ENCODE results near the gene ACTN2.

The ACTN2 gene

GRCh38 chr1:236800623-236801022 lies 114.3 kb downstream of the ACTN2 start:
- no peak overlapping the region for H3K4me3 ChIP-seq (ENCODE audit: low read depth, low read length)
- peaks cover 11 to 20% of the 10 kb centered on the region in 2 experiments for H3K36me3 ChIP-seq (ENCODE audit: control insufficient read depth in 2 of 2, insufficient read depth in 1 of 2, low read length in 2 of 2)
- 0 out of 2 replicates have a peak, but pooled peaks have one; percentile 6 for TF ChIP-seq ZNF558 (tag by site-specific recombination; IDR thresholded peaks at IDR 0.05)
- TF ChIP-seq ZNF677 (tag by site-specific recombination; IDR thresholded peaks at IDR 0.05), result no peak
- CTCF ChIA-PET, result interaction anchor here (0.6 to 1.6 kb wide), 3 partner anchors 41 to 570 kb away, joined by 3 to 4 read pairs (median 4); no protein-coding TSS in a partner anchor
- H3K4me1 ChIP-seq (ENCODE audit: control insufficient read depth, insufficient read depth, low read length), result peaks cover 6% of the 10 kb centered on the region; the same call in 1 of the 2 replicates
- POLR2A ChIA-PET, result interaction anchor here (0.9 to 1.1 kb wide), 3 partner anchors 14 to 241 kb away, joined by 3 to 4 read pairs (median 3); partner anchors contain the start of genes HEATR1 and RYR2
- no peak overlapping the region for H3K27ac ChIP-seq (ENCODE audit: extremely low read depth, low read depth, low read length)
- H3K9me3 ChIP-seq (ENCODE audit: control insufficient read depth, insufficient read depth, low read depth, low read length), result no peaks in the 10 kb centered on the region

- POLR2A ChIA-PET, result no interaction called here
- no peak overlapping the region for H3K4me3 ChIP-seq (ENCODE audit: low read depth, low read length)
- peaks cover 21 to 30% of the 10 kb centered on the region in 2 experiments for H3K36me3 ChIP-seq (ENCODE audit: control insufficient read depth in 2 of 2, insufficient read depth in 1 of 2, low read length in 2 of 2)
- no peak overlapping the region for H3K27ac ChIP-seq (ENCODE audit: extremely low read depth, low read depth, low read length)
- H3K4me1 ChIP-seq (ENCODE audit: control insufficient read depth, insufficient read depth, low read length), result peaks cover under 1% of the 10 kb centered on the region; the same call in 1 of the 2 replicates
- TF ChIP-seq ZNF768 (tag by site-specific recombination; IDR thresholded peaks at IDR 0.05) (no peak), ZNF548 (tag by site-specific recombination; IDR thresholded peaks at IDR 0.05) (no peak), ZNF654 (tag by site-specific recombination; IDR thresholded peaks at IDR 0.05; ENCODE audit: low read depth) (no peak), RBAK (tag by site-specific recombination; IDR thresholded peaks at IDR 0.05) (no peak), SP3 (tag by site-specific recombination; IDR thresholded peaks at IDR 0.05) (no peak), PRDM1 (tag by site-specific recombination; IDR thresholded peaks at IDR 0.05) (0 out of 2 replicates have a peak, but pooled peaks have one; percentile 30), EGR2 (tag by site-specific recombination; IDR thresholded peaks at IDR 0.05; ENCODE audit: low read depth) (peak; percentile 78), ZNF175 (tag by site-specific recombination; IDR thresholded peaks at IDR 0.05) (0 out of 2 replicates have a peak, but pooled peaks have one; percentile 16), ZFHX2 (tag by site-specific recombination; conservative IDR thresholded peaks at IDR 0.05) (peak; percentile 73), ZNF416 (tag by site-specific recombination; IDR thresholded peaks at IDR 0.05) (no peak), ZNF645 (tag by site-specific recombination; IDR thresholded peaks at IDR 0.05) (no peak)
- no peaks in the 10 kb centered on the region for H3K9me3 ChIP-seq (ENCODE audit: control insufficient read depth, insufficient read depth, low read depth, low read length)
- CTCF ChIA-PET, result interaction anchor here (0.7 kb wide), 1 partner anchor 734 kb away, joined by 6 read pairs; no protein-coding TSS in a partner anchor
Measured at GRCh38 chr1:236802264-236802663, 116.0 kb downstream of the ACTN2 start.

GRCh38 chr1:236806634-236807033 lies 120.3 kb downstream of the ACTN2 start:
- H3K36me3 ChIP-seq (ENCODE audit: control insufficient read depth in 2 of 2, insufficient read depth in 1 of 2, low read length in 2 of 2), result peaks cover 44 to 71% of the 10 kb centered on the region in 2 experiments
- ChIA-PET CTCF (interaction anchor here (0.9 kb wide), 1 partner anchor 993 kb away, joined by 3 read pairs; no protein-coding TSS in a partner anchor), POLR2A (no interaction called here)
- H3K27ac ChIP-seq (ENCODE audit: extremely low read depth, low read depth, low read length), result no peak overlapping the region
- H3K9me3 ChIP-seq (ENCODE audit: control insufficient read depth, insufficient read depth, low read depth, low read length), result no peaks in the 10 kb centered on the region
- no peaks in the 10 kb centered on the region for H3K4me1 ChIP-seq (ENCODE audit: control insufficient read depth, insufficient read depth, low read length)
- H3K4me3 ChIP-seq (ENCODE audit: low read depth, low read length), result no peak overlapping the region
- TF ChIP-seq TSHZ1 (tag by site-specific recombination; IDR thresholded peaks at IDR 0.05; ENCODE audit: borderline replicate concordance) (no peak), ZNF211 (tag by site-specific recombination; IDR thresholded peaks at IDR 0.05; ENCODE audit: low read depth) (0 out of 2 replicates have a peak, but pooled peaks have one; percentile 49)
